Lung (tissue), 12 donors: ENCODE data around the gene ZNF469. TPM values are rescaled to one million over a fixed set of nuclear protein-coding genes. Genes with fewer than 3 reads are reported as not detected.

Experiments
- ATAC-seq: fragments of 200-7000 bp; cut with Tn5 transposase; one replicate; pipeline ENCODE4 v1.9.1; 2020; ENCODE audit warnings: moderate number of reproducible peaks; ENCODE audit not compliant: insufficient read depth, low FRiP score
- DNase-seq, 3 donors: peaks; one replicate each; pipeline ENCODE4 v3.0.0-alpha.2; 2013 to 2017
- H3K27ac ChIP-seq, 2 donors: one replicate each; pipeline ENCODE4 v1.5.1; 2013; ENCODE audit warnings: mild to moderate bottlenecking in 2 of 2, moderate library complexity in 2 of 2, control low read depth in 1 of 2, inconsistent platforms in 1 of 2, low read depth in 1 of 2, low read length in 1 of 2
- H3K27me3 ChIP-seq, 3 donors: one replicate each; pipeline ENCODE4 v1.5.1; 2013; ENCODE audit warnings: low read length in 2 of 3; ENCODE audit not compliant: control insufficient read depth in 3 of 3, insufficient read depth in 3 of 3
- H3K36me3 ChIP-seq, 4 donors: one replicate each; pipeline ENCODE4 v1.5.1; 2013; ENCODE audit warnings: low read length in 4 of 4, mild to moderate bottlenecking in 1 of 4, moderate library complexity in 1 of 4; ENCODE audit not compliant: control insufficient read depth in 4 of 4, insufficient read depth in 4 of 4
- H3K4me1 ChIP-seq, 5 donors: one replicate each; pipeline ENCODE4 v1.5.1; 2013; ENCODE audit warnings: low read length in 5 of 5, mild to moderate bottlenecking in 2 of 5, moderate library complexity in 1 of 5; ENCODE audit not compliant: control insufficient read depth in 5 of 5, insufficient read depth in 5 of 5
- H3K4me3 ChIP-seq: one replicate; pipeline ENCODE4 v1.5.1; 2013; ENCODE audit warnings: mild to moderate bottlenecking, control low read depth, moderate library complexity
- H3K9ac ChIP-seq, 2 donors: one replicate each; pipeline ENCODE4 v1.5.1; 2013; ENCODE audit warnings: low read length in 2 of 2, control low read depth in 1 of 2; ENCODE audit not compliant: insufficient read depth in 1 of 2
- H3K9me3 ChIP-seq, 4 donors: one replicate each; pipeline ENCODE4 v1.5.1; 2013; ENCODE audit warnings: low read length in 3 of 4, mild to moderate bottlenecking in 1 of 4, moderate library complexity in 1 of 4; ENCODE audit not compliant: control insufficient read depth in 4 of 4, insufficient read depth in 3 of 4
- CTCF ChIP-seq: IDR thresholded peaks from 2 replicates; pipeline ENCODE4 v1.5.1; 2012; ENCODE audit warnings: mild to moderate bottlenecking; ENCODE audit errors: control extremely low read depth, extremely low read depth
- WGBS, 2 donors: extraction: QIAGEN DNeasy Blood & Tissue Kit; methylation state at CpG; one replicate each; pipeline ENCODE4 v1.1.7; 2013; 5-methylcytosine and 5-hydroxymethylcytosine counted together
- polyA plus RNA-seq, 2 donors: library from polyadenylated mRNA; stranded (reverse); fragments of 200-250 nt; gene quantifications; one replicate each; pipeline ENCODE4 v1.2.1, GENCODE V29; 2013
- total RNA-seq, 2 donors: library from RNA; depleted of rRNA in 1 of 2; stranded (reverse); fragments of >200 nt in 1 of 2; gene quantifications; one replicate each; pipeline ENCODE4 v1.2.1, GENCODE V29; 2014 to 2021
- donor health status: control.
- donor health status: control.
- donor health status: Bipolar disorder and iron deficiency.
- donor health status: healthy.
- donor health status: DM: yes; HTN: yes; CAD: no.

The ZNF469 gene
- total and polyA plus RNA-seq, 4 donors = 0.67 to 3.0 (median 1.5) TPM

- Histone ChIP-seq H3K27me3 (peaks cover 0 to 2% (median 2%) of the 10 kb centered on the region in 3 donors), H3K4me3 (no peak overlapping the region), H3K27ac (no peak overlapping the region), H3K9me3 (peaks cover 0 to 5% (median 3%) of the 10 kb centered on the region in 4 donors), H3K9ac (no peak overlapping the region), H3K36me3 (no peaks in the 10 kb centered on the region), H3K4me1 (no peaks in the 10 kb centered on the region)
- ATAC-seq (no peak), DNase-seq (no peak)
- TF ChIP-seq CTCF = no peak
- 79 to 90% methylated on average over 50 of the region's 50 CpGs for WGBS, 2 donors
These were observed 6.5 kb upstream of the ZNF469 start for GRCh38 chr16:88375996-88376834.

GRCh38 chr16:88376835-88377726 lies 5.7 kb upstream of the ZNF469 start:
- Histone ChIP-seq H3K27ac (no peak overlapping the region), H3K4me3 (no peak overlapping the region), H3K9me3 (peaks cover 0 to 5% (median 3%) of the 10 kb centered on the region in 4 donors), H3K27me3 (peaks cover 0 to 3% (median 2%) of the 10 kb centered on the region in 3 donors), H3K36me3 (no peaks in the 10 kb centered on the region), H3K4me1 (no peaks in the 10 kb centered on the region), H3K9ac (no peak overlapping the region)
- DNase-seq = no peak
- 83 to 90% methylated on average over 29 to 30 of the region's 30 CpGs for WGBS, 2 donors
- ATAC-seq = no peak
- no peak for TF ChIP-seq CTCF

- no peak for TF ChIP-seq CTCF
- Histone ChIP-seq H3K27me3 (peaks cover 0 to 7% (median 2%) of the 10 kb centered on the region in 3 donors), H3K9ac (no peak overlapping the region), H3K27ac (no peak overlapping the region), H3K4me3 (no peak overlapping the region), H3K9me3 (peaks cover 0 to 5% (median 0%) of the 10 kb centered on the region in 4 donors), H3K4me1 (no peaks in the 10 kb centered on the region), H3K36me3 (no peaks in the 10 kb centered on the region)
- no peak for DNase-seq
- ATAC-seq = no peak
- 89 to 93% methylated on average over 9 to 12 of the region's 12 CpGs for WGBS, 2 donors
These were observed 4.8 kb upstream of the ZNF469 start for GRCh38 chr16:88377961-88378360.
